HepG2 (cell line): ENCODE data around the gene SMARCC1. TPM values are rescaled to one million over a fixed set of nuclear protein-coding genes. Genes with fewer than 3 reads are reported as not detected.
A peak's percentile ranks its signal among the peaks of the same experiment; 100 is the strongest.

Experiments used
- AHR ChIP-seq: IDR thresholded peaks from 2 replicates; pipeline ENCODE4 v1.6.1; 2018; ENCODE audit warnings: missing genetic modification reagents, missing compliant biosample characterization
- CREM ChIP-seq, 2 experiments: sonication (generic) in 1 of 2; formaldehyde crosslinking in 1 of 2; IDR thresholded peaks; 2 replicates each; pipeline versions ENCODE4 v1.4.0 to v1.6.1; 2016 to 2020; ENCODE audit warnings: antibody characterized with exemption in 1 of 2, mild to moderate bottlenecking in 1 of 2, missing genetic modification reagents in 1 of 2
- ETV6 ChIP-seq: sonication (generic); formaldehyde crosslinking; conservative IDR thresholded peaks from 2 replicates; pipeline ENCODE4 v1.4.0; 2020; ENCODE audit warnings: missing genetic modification reagents
- FOSL2 ChIP-seq: sonication (generic); formaldehyde crosslinking; IDR thresholded peaks from 2 replicates; pipeline ENCODE4 v1.4.0; 2020; ENCODE audit warnings: missing genetic modification reagents
- HIVEP1 ChIP-seq: sonication (generic); formaldehyde crosslinking; IDR thresholded peaks from 2 replicates; pipeline ENCODE4 v1.4.0; 2020; ENCODE audit warnings: mild to moderate bottlenecking, missing genetic modification reagents
- NCOA2 ChIP-seq: sonication (generic); formaldehyde crosslinking; IDR thresholded peaks from 2 replicates; pipeline ENCODE4 v1.8.0; 2022; ENCODE audit warnings: inconsistent platforms
- NONO ChIP-seq, 2 experiments: fragments of 450-650 bp in 1 of 2; sonication (generic) in 1 of 2; formaldehyde crosslinking in 1 of 2; IDR thresholded peaks in 1 of 2; conservative IDR thresholded peaks in 1 of 2; 2 replicates each; pipeline versions ENCODE4 v1.6.1 to v1.8.0; 2017 to 2022; ENCODE audit warnings: mild to moderate bottlenecking in 1 of 2, missing genetic modification reagents in 1 of 2, moderate library complexity in 1 of 2
- RAD21 ChIP-seq: fragments of 450-650 bp; formaldehyde crosslinking; IDR thresholded peaks from 2 replicates; pipeline ENCODE4 v1.5.0; 2020; ENCODE audit warnings: mild to moderate bottlenecking
- RNF2 ChIP-seq: fragments of 450-650 bp; conservative IDR thresholded peaks from 2 replicates; pipeline ENCODE4 v1.6.1; 2016; ENCODE audit warnings: low read depth
- SALL1 ChIP-seq: sonication (generic); formaldehyde crosslinking; IDR thresholded peaks from 2 replicates; pipeline ENCODE4 v1.8.0; 2022; ENCODE audit warnings: mild to moderate bottlenecking, missing genetic modification reagents
- SIN3A ChIP-seq: IDR thresholded peaks from 2 replicates; pipeline ENCODE4 v1.6.1; 2011; ENCODE audit warnings: low read depth, mild to moderate bottlenecking, control low read depth, low read length, borderline replicate concordance
- SMAD1 ChIP-seq: sonication (generic); formaldehyde crosslinking; IDR thresholded peaks from 2 replicates; pipeline ENCODE4 v1.4.0; 2020; ENCODE audit warnings: missing genetic modification reagents, low read depth, mild to moderate bottlenecking, borderline replicate concordance
- SMAD9 ChIP-seq: sonication (generic); formaldehyde crosslinking; IDR thresholded peaks from 2 replicates; pipeline ENCODE4 v1.5.1; 2020; ENCODE audit warnings: mild to moderate bottlenecking, missing genetic modification reagents
- TGIF2 ChIP-seq: IDR thresholded peaks from 2 replicates; pipeline ENCODE4 v1.6.1; 2016; ENCODE audit warnings: control low read depth, missing compliant biosample characterization
- ZBTB20 ChIP-seq: sonication (generic); formaldehyde crosslinking; IDR thresholded peaks from 2 replicates; pipeline ENCODE4 v1.8.1; 2023; ENCODE audit warnings: missing genetic modification reagents, low read depth, mild to moderate bottlenecking, borderline replicate concordance
- ZFP36 ChIP-seq: fragments of 150-350 bp; IDR thresholded peaks from 2 replicates; pipeline ENCODE4 v1.6.1; 2018; ENCODE audit warnings: borderline replicate concordance, low read length, low read depth; ENCODE audit not compliant: partially characterized antibody
- ZIK1 ChIP-seq: sonication (generic); formaldehyde crosslinking; IDR thresholded peaks from 2 replicates; pipeline ENCODE4 v1.5.0; 2020; ENCODE audit warnings: mild to moderate bottlenecking, low read depth, missing genetic modification reagents, borderline replicate concordance
- ZKSCAN1 ChIP-seq: fragments of 150-350 bp; IDR thresholded peaks from 2 replicates; pipeline ENCODE4 v1.6.1; 2014; ENCODE audit warnings: low read length
- ZKSCAN5 ChIP-seq: sonication (generic); formaldehyde crosslinking; IDR thresholded peaks from 2 replicates; pipeline ENCODE4 v1.5.1; 2020; ENCODE audit warnings: mild to moderate bottlenecking, missing genetic modification reagents
- ZNF263 ChIP-seq: sonication (generic); formaldehyde crosslinking; IDR thresholded peaks from 2 replicates; pipeline ENCODE4 v1.4.0; 2020; ENCODE audit warnings: missing genetic modification reagents
- ZNF30 ChIP-seq: sonication (generic); formaldehyde crosslinking; IDR thresholded peaks from 2 replicates; pipeline ENCODE4 v1.5.0; 2020; ENCODE audit warnings: mild to moderate bottlenecking, missing genetic modification reagents
- ZNF577 ChIP-seq: sonication (generic); formaldehyde crosslinking; IDR thresholded peaks from 2 replicates; pipeline ENCODE4 v1.4.0; 2020; ENCODE audit warnings: mild to moderate bottlenecking, low read depth, missing genetic modification reagents, borderline replicate concordance
- ZNF776 ChIP-seq: sonication (generic); formaldehyde crosslinking; IDR thresholded peaks from 2 replicates; pipeline ENCODE4 v1.4.0; 2020; ENCODE audit warnings: mild to moderate bottlenecking, missing genetic modification reagents
- polyA plus RNA-seq, 8 experiments: library from polyadenylated mRNA; depleted of rRNA in 3 of 8; stranded (reverse) in 7 of 8; unstranded in 1 of 8; fragments of >200 nt; fragmentation: Illumina TruSeq in 4 of 8; extraction: Trizol in 4 of 8; gene quantifications; 2 replicates each; pipeline versions ENCODE4 v1.2.1 to v1.2.3, GENCODE V29; 2011 to 2016; ENCODE audit warnings: low read depth in 4 of 8, missing spikeins in 1 of 8, mixed read lengths in 1 of 8; ENCODE audit not compliant: insufficient read depth in 1 of 8
- total RNA-seq, 5 experiments: library from RNA; depleted of rRNA; stranded (reverse); fragments of >200 nt; fragmentation: Illumina TruSeq; extraction: Trizol; gene quantifications; 2 replicates each; pipeline ENCODE4 v1.2.3, GENCODE V29; 2016; ENCODE audit warnings: low read depth in 1 of 5
- TF ChIP-seq, protein P1 (sequence below): sonication (generic); formaldehyde crosslinking; IDR thresholded peaks from 2 replicates; pipeline ENCODE4 v1.5.0; 2020; ENCODE audit warnings: mild to moderate bottlenecking, low read depth, missing genetic modification reagents, borderline replicate concordance
- TF ChIP-seq, protein P2 (sequence below), 2 experiments: sonication (generic) in 1 of 2; formaldehyde crosslinking in 1 of 2; IDR thresholded peaks; 2 replicates each; pipeline versions ENCODE4 v1.4.0 to v1.6.1; 2016 to 2020; ENCODE audit warnings: borderline replicate concordance in 1 of 2, low read depth in 1 of 2, mild to moderate bottlenecking in 1 of 2, missing genetic modification reagents in 1 of 2

The SMARCC1 gene
- total and polyA plus RNA-seq, 2 of the 13 experiments (the other 11 are each of a cell fraction or from before 2014, with no cell fraction given) = 47.9 to 58.4 TPM

DNA sequence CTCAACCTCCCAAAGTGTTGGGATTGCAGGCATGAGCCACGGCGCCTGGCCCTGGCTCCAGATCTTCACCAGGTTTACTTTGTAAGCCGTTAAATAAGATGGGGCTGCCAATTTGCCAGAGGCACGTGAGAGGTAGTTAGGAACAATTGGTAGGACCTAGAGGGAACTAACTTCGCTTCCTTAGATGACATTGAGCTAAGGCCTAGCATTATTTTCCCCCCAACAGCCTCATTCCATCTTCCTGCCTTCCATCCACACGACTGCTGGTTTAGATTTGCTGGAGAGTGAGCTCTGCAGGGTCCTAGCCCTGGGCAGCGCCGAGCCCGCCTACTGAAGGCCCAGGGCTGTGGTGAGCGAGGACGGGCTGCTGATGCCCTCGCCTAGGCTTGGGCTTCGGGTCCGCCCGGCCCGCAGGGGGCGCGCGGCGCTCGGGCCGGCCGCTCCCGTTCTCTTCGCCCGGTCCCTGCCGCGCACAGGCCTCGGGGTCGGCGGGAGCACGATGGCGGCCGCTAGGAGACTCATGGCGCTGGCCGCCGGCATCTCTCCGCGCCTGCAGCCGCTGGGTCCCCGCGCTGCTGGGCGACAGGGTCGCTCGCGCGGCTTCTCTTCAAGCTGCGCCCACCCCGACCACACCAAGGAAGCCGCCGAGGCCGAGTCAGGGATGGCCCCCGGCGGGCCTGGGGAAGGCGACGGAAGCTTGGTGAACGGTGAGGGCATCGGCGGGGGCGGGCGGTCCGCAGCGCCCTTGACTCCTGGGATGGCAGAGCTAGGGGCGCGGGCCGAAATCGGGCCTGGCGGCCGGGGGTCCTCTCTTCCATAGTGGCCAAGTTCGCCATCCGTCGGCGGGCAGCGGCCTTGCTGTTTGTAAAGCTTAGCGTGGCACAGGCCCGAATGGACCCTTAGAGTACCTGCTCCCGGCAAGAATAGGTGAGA, 43.1 kb upstream of the SMARCC1 start (continued):
- TF ChIP-seq HIVEP1 (CRISPR knock-in tag) = peak; percentile 71; the same call in 1 of the 2 replicates
- peak; percentile 67; the same call in 1 of the 2 replicates for TF ChIP-seq TGIF2 (CRISPR knock-in tag)
- peak; percentile 53; the same call in 1 of the 2 replicates for TF ChIP-seq SMAD1 (CRISPR knock-in tag)
- no peak for TF ChIP-seq ZNF30 (CRISPR knock-in tag)
- peak; percentile 85 for TF ChIP-seq RAD21 (CRISPR knock-in tag)
- TF ChIP-seq AHR = 0 out of 2 replicates have a peak, but pooled peaks have one; percentile 14
- peak; percentile 69 for TF ChIP-seq ZNF263 (CRISPR knock-in tag)
- TF ChIP-seq NONO (IDR thresholded peaks at IDR 0.05) = no peak
- peak; percentile 94 for TF ChIP-seq NONO (CRISPR knock-in tag; conservative IDR thresholded peaks at IDR 0.05)
- TF ChIP-seq ZBTB20 (CRISPR knock-in tag) = 0 out of 2 replicates have a peak, but pooled peaks have one; percentile 26
- peak; percentile 76; the same call in 1 of the 2 replicates for TF ChIP-seq SIN3A
- peak; percentile 86 for TF ChIP-seq SALL1
- 0 out of 2 replicates have a peak, but pooled peaks have one; percentile 45 for TF ChIP-seq ZIK1
- TF ChIP-seq, protein P1, sequence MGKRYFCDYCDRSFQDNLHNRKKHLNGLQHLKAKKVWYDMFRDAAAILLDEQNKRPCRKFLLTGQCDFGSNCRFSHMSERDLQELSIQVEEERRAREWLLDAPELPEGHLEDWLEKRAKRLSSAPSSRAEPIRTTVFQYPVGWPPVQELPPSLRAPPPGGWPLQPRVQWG = no peak
- TF ChIP-seq ZKSCAN1 = no peak
- TF ChIP-seq SMAD9 (CRISPR knock-in tag) = no peak
- TF ChIP-seq ETV6 (CRISPR knock-in tag) = 0 out of 2 replicates have a peak, but pooled peaks have one; percentile 20
- TF ChIP-seq ZNF577 = no peak
- TF ChIP-seq, protein P2, sequence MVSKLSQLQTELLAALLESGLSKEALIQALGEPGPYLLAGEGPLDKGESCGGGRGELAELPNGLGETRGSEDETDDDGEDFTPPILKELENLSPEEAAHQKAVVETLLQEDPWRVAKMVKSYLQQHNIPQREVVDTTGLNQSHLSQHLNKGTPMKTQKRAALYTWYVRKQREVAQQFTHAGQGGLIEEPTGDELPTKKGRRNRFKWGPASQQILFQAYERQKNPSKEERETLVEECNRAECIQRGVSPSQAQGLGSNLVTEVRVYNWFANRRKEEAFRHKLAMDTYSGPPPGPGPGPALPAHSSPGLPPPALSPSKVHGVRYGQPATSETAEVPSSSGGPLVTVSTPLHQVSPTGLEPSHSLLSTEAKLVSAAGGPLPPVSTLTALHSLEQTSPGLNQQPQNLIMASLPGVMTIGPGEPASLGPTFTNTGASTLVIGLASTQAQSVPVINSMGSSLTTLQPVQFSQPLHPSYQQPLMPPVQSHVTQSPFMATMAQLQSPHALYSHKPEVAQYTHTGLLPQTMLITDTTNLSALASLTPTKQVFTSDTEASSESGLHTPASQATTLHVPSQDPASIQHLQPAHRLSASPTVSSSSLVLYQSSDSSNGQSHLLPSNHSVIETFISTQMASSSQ (IDR thresholded peaks at IDR 0.05; ENCODE audit: low read depth) = no peak
- TF ChIP-seq, protein P2 (CRISPR knock-in tag; IDR thresholded peaks at IDR 0.05; ENCODE audit: borderline replicate concordance) = peak; percentile 71
- no peak; the same call in 1 of the 2 replicates for TF ChIP-seq ZKSCAN5 (CRISPR knock-in tag)
- TF ChIP-seq ZNF776 (CRISPR knock-in tag) = peak; percentile 96; the same call in 1 of the 2 replicates
- TF ChIP-seq FOSL2 (CRISPR knock-in tag) = 0 out of 2 replicates have a peak, but pooled peaks have one; percentile 15
- no peak for TF ChIP-seq ZFP36
- 0 out of 2 replicates have a peak, but pooled peaks have one; percentile 37 for TF ChIP-seq RNF2
- no peak for TF ChIP-seq CREM (IDR thresholded peaks at IDR 0.05)
- no peak for TF ChIP-seq CREM (CRISPR knock-in tag; IDR thresholded peaks at IDR 0.05)
- TF ChIP-seq NCOA2 (CRISPR knock-in tag) = no peak; the same call in 1 of the 2 replicates
